Activated gamma-delta T cell treated with Interleukin-2 at 50 U/mL for 16 hours (primary cell): ENCODE measurements around the gene CRYGA.
"Not testable (repeated sequence)": the region's sequence is repeated elsewhere in the genome, so short reads cannot be mapped to it uniquely, and the experiment has no call there.

Experiments used
- DNase-seq: peaks from one replicate; pipeline ENCODE4 v3.0.0-alpha.2; 2020

The CRYGA gene

GRCh38 chr2:208156439-208156838 is 7.0 kb downstream of the CRYGA start:
- DNase-seq, result no peak

- DNase-seq, result no peak
These were observed 10.2 kb downstream of the CRYGA start for GRCh38 chr2:208153156-208153555.

GRCh38 chr2:208150956-208151355 is 12.4 kb downstream of the CRYGA start:
- DNase-seq, result no peak

GRCh38 chr2:208150094-208150493 is 13.3 kb downstream of the CRYGA start:
- DNase-seq, result no peak

- no peak for DNase-seq
These were observed 14.6 kb downstream of the CRYGA start for GRCh38 chr2:208148803-208149202.

- DNase-seq, result no peak
These were observed 15.6 kb downstream of the CRYGA start for GRCh38 chr2:208147759-208148158.

- no peak for DNase-seq
These were observed 16.4 kb downstream of the CRYGA start for GRCh38 chr2:208147008-208147407.

- DNase-seq, result no peak
These were observed 17.4 kb downstream of the CRYGA start, which contains the start of gene CRYGB for GRCh38 chr2:208146006-208146405. CRYGB (minus strand) TSS chr2:208146158; CDS start chr2:208146120, 38 bp downstream.

GRCh38 chr2:208142925-208143799 is 20.2 kb downstream of the CRYGA start:
- DNase-seq, result no peak

GRCh38 chr2:208142240-208142924 is 21.0 kb downstream of the CRYGA start:
- DNase-seq, result no peak

GRCh38 chr2:208139447-208139846 is 23.9 kb downstream of the CRYGA start:
- no peak for DNase-seq

- DNase-seq, result not testable (repeated sequence)
These were observed 25.1 kb downstream of the CRYGA start for GRCh38 chr2:208138334-208138733.

- DNase-seq, result no peak
These were observed 26.7 kb downstream of the CRYGA start for GRCh38 chr2:208136716-208137094.

GRCh38 chr2:208135794-208136715 is 27.3 kb downstream of the CRYGA start:
- no peak for DNase-seq

- DNase-seq, result no peak
These were observed 28.3 kb downstream of the CRYGA start for GRCh38 chr2:208134928-208135586.

GRCh38 chr2:208130712-208131110 is 32.7 kb downstream of the CRYGA start:
- no peak for DNase-seq

- no peak for DNase-seq
These were observed 33.4 kb downstream of the CRYGA start, which contains the start of gene CRYGC for GRCh38 chr2:208129744-208130711. CRYGC (minus strand) TSS chr2:208129828; CDS start chr2:208129792, 36 bp downstream.

- no peak for DNase-seq
These were observed 35.3 kb downstream of the CRYGA start for GRCh38 chr2:208128136-208128535.

GRCh38 chr2:208127090-208127489 is 36.3 kb downstream of the CRYGA start:
- DNase-seq, result no peak

- no peak for DNase-seq
These were observed 38.1 kb downstream of the CRYGA start for GRCh38 chr2:208125251-208125650.
